Measurements from ENCODE around the gene UBXN1.

Gene UBXN1

GRCh38 chr11:62645946-62646824, 32.7 kb downstream of the UBXN1 start, which contains the start of gene GANAB:
TSS of gene GANAB (minus strand) at chr11:62646613. CDS start at chr11:62646599, 14 bp downstream.
- DNase-seq (ENCODE audit: low read depth in 2 of 2), result peak; percentile 96 to 99

- DNase-seq (ENCODE audit: low read depth in 2 of 2), result no peak
These were observed 33.3 kb downstream of the UBXN1 start for GRCh38 chr11:62645671-62645945.

- DNase-seq (ENCODE audit: low read depth in 2 of 2), result no peak
These were observed 34.7 kb downstream of the UBXN1 start for GRCh38 chr11:62644220-62644619.

GRCh38 chr11:62632492-62632891, 46.4 kb downstream of the UBXN1 start:
- no peak for DNase-seq (ENCODE audit: low read depth in 2 of 2)

- no peak for DNase-seq (ENCODE audit: low read depth in 2 of 2)
These were observed 51.2 kb downstream of the UBXN1 start for GRCh38 chr11:62627713-62628112.

Data from stimulated activated CD4-positive, alpha-beta T cell treated with anti-CD3 and anti-CD28 coated beads, Interleukin-1b, Interleukin-23, amount 100 ng/mL, for 1 hour (primary cell).